Endothelial cell of umbilical vein (primary cell): ENCODE results near the gene IYD. TPM values are rescaled to one million over a fixed set of nuclear protein-coding genes. Genes with fewer than 3 reads are reported as not detected.

ENCODE experiments used
- BruUV-seq: library from RNA; stranded (reverse); fragments of 400-500 nt; replicated peaks from 2 replicates; lab custom pipeline; 2021; lab: Mats Ljungman, UMichigan
- CTCF ChIA-PET: fragments of 300-600, 350-600 bp; sonication (Branson Sonifier 250); formaldehyde crosslinking; loops from one replicate; lab custom pipeline; 2021; ENCODE audit warnings: antibody characterized with exemption, inconsistent platforms; lab: Charles Lee
- POLR2A ChIA-PET: fragments of 300-600, 350-600 bp; sonication (Branson Sonifier 250); formaldehyde crosslinking; loops from one replicate; lab custom pipeline; 2021; ENCODE audit warnings: antibody characterized with exemption, inconsistent platforms; lab: Charles Lee
- DNase-seq: peaks from one replicate; pipeline ENCODE4 v3.0.0-alpha.2; 2011; ENCODE audit warnings: low read depth, low spot score
- FAIRE-seq: peaks from 2 replicates; lab custom pipeline; 2011; peaks lifted over from hg19 to GRCh38; lab: Jason Lieb, UNC
- H2AFZ ChIP-seq: 2 replicates; pipeline ENCODE4 v1.6.0; 2012; ENCODE audit warnings: low read depth, low read length, control low read depth, inconsistent platforms
- H3K27ac ChIP-seq: 2 replicates; pipeline ENCODE4 v1.5.1; 2011; ENCODE audit warnings: low read depth, mild to moderate bottlenecking, control low read depth, low read length, moderate library complexity; ENCODE audit not compliant: insufficient read depth
- H3K27me3 ChIP-seq, 2 experiments: 2 replicates each; pipeline versions ENCODE4 v1.6.0 to v1.6.1; 2011; ENCODE audit warnings: low read length in 2 of 2, mixed read lengths in 1 of 2; ENCODE audit not compliant: control insufficient read depth in 2 of 2, insufficient read depth in 2 of 2
- H3K36me3 ChIP-seq, 2 experiments: 2 replicates in 1 of 2; 3 replicates in 1 of 2; pipeline ENCODE4 v1.5.1; 2011; ENCODE audit warnings: low read length in 2 of 2, mild to moderate bottlenecking in 1 of 2, moderate library complexity in 1 of 2; ENCODE audit not compliant: control insufficient read depth in 2 of 2, insufficient read depth in 2 of 2; ENCODE audit errors: extremely low read depth in 1 of 2
- H3K4me1 ChIP-seq: 3 replicates; pipeline ENCODE4 v1.5.1; 2011; ENCODE audit warnings: mild to moderate bottlenecking, low read length; ENCODE audit not compliant: control insufficient read depth, insufficient read depth; ENCODE audit errors: extremely low read depth
- H3K4me2 ChIP-seq: 2 replicates; pipeline ENCODE4 v1.6.1; 2011; ENCODE audit warnings: low read length, control low read depth, mixed read lengths; ENCODE audit not compliant: insufficient read depth
- H3K4me3 ChIP-seq, 3 experiments: fragments of 200-600 bp in 1 of 3; sonication (generic), shearing (Covaris generic) in 1 of 3; replicated peaks in 1 of 3; 2 replicates each; pipeline ENCODE4 v1.5.1; 2011 to 2016; ENCODE audit warnings: control low read depth in 3 of 3, low read length in 3 of 3, mild to moderate bottlenecking in 2 of 3, inconsistent platforms in 1 of 3, low read depth in 1 of 3, moderate library complexity in 1 of 3; ENCODE audit not compliant: insufficient read depth in 1 of 3
- H3K79me2 ChIP-seq: 2 replicates; pipeline ENCODE4 v1.6.0; 2012; ENCODE audit warnings: low read length, inconsistent platforms; ENCODE audit not compliant: control insufficient read depth, insufficient read depth
- H3K9ac ChIP-seq: replicated peaks from 2 replicates; pipeline ENCODE3; 2011; ENCODE audit warnings: low read length, control low read depth; ENCODE audit not compliant: insufficient read depth; ENCODE audit errors: extremely low read depth
- H3K9me1 ChIP-seq: replicated peaks from 3 replicates; pipeline ENCODE4 v1.6.0; 2011; ENCODE audit warnings: mild to moderate bottlenecking, low read length; ENCODE audit not compliant: control insufficient read depth, insufficient read depth; ENCODE audit errors: extremely low read depth
- H3K9me3 ChIP-seq: replicated peaks from 2 replicates; pipeline ENCODE4 v1.5.1; 2012; ENCODE audit warnings: low read length, inconsistent platforms; ENCODE audit not compliant: control insufficient read depth, insufficient read depth
- H4K20me1 ChIP-seq: replicated peaks from 2 replicates; pipeline ENCODE3; 2011; ENCODE audit warnings: mild to moderate bottlenecking, low read length; ENCODE audit not compliant: control insufficient read depth, insufficient read depth; ENCODE audit errors: extremely low read depth
- EZH2 ChIP-seq: IDR thresholded peaks from 2 replicates; pipeline ENCODE4 v1.6.1; 2012; ENCODE audit warnings: borderline replicate concordance, low read depth, mild to moderate bottlenecking, moderate library complexity, low read length, inconsistent platforms; ENCODE audit not compliant: severe bottlenecking
- FOS ChIP-seq: IDR thresholded peaks from 2 replicates; pipeline ENCODE4 v1.6.1; 2011; ENCODE audit warnings: mild to moderate bottlenecking, low read length, moderate library complexity, borderline replicate concordance; ENCODE audit not compliant: insufficient read depth
- GATA2 ChIP-seq: IDR thresholded peaks from 2 replicates; pipeline ENCODE4 v1.7.0; 2011; ENCODE audit warnings: low read depth, mild to moderate bottlenecking, moderate library complexity, mixed read lengths, low read length; ENCODE audit not compliant: insufficient read length, insufficient read depth
- JUN ChIP-seq: IDR thresholded peaks from 2 replicates; pipeline ENCODE4 v1.6.1; 2011; ENCODE audit warnings: borderline replicate concordance, low read depth; ENCODE audit not compliant: insufficient read length, insufficient read depth
- MYC ChIP-seq: IDR thresholded peaks from one replicate; pipeline ENCODE4 v1.6.1; 2011; ENCODE audit warnings: mild to moderate bottlenecking, low read depth, low read length
- POLR2A ChIP-seq: IDR thresholded peaks from 2 replicates; pipeline ENCODE4 v1.6.1; 2012; ENCODE audit warnings: low read depth, mild to moderate bottlenecking, control low read depth, low read length
- POLR2AphosphoS5 ChIP-seq: IDR thresholded peaks from 2 replicates; pipeline ENCODE4 v1.6.1; 2012; ENCODE audit warnings: low read depth, mild to moderate bottlenecking, control low read depth, low read length, moderate library complexity; ENCODE audit not compliant: insufficient read depth
- dilution Hi-C: fragments of 300-500 bp; cut with MboI; formaldehyde crosslinking; loops from one replicate; pipeline ENCODE4 v1.15.0; 2019; ENCODE audit warnings: low sequenced_read_pairs; ENCODE audit not compliant: extremely low pct_ligation_motif_present
- intact Hi-C: fragments of 100-400 bp; cut with micrococcal nuclease; formaldehyde crosslinking; loops from one replicate; pipeline ENCODE4 v1.10.0; 2022
- polyA plus RNA-seq, 4 experiments: library from polyadenylated mRNA; depleted of rRNA in 3 of 4; stranded (reverse) in 3 of 4; unstranded in 1 of 4; fragments of >200 nt; gene quantifications; 2 replicates each; pipeline versions ENCODE4 v1.2.1 to v1.2.3, GENCODE V29; 2011 to 2012; ENCODE audit warnings: missing spikeins in 1 of 4
- total RNA-seq: library from RNA; stranded (reverse); gene quantifications from 2 replicates; pipeline ENCODE4 v1.2.3, GENCODE V29; 2021
- TF ChIP-seq, protein P1 (sequence below): IDR thresholded peaks from 2 replicates; pipeline ENCODE4 v1.6.1; 2011; ENCODE audit not compliant: insufficient read depth, insufficient read length
- TF ChIP-seq, protein P2 (sequence below), 2 donors: IDR thresholded peaks; 1 replicate in 1 of 2; 2 replicates in 1 of 2; pipeline ENCODE4 v1.5.1; 2011; ENCODE audit warnings: low read length in 2 of 2, mild to moderate bottlenecking in 2 of 2, moderate library complexity in 2 of 2, control low read depth in 1 of 2, inconsistent platforms in 1 of 2, low read depth in 1 of 2; ENCODE audit not compliant: insufficient read depth in 1 of 2; ENCODE audit errors: extremely low read depth in 1 of 2

The IYD gene
- total and polyA plus RNA-seq, 2 donors (not counting 3 experiments of a cell fraction or from before 2014, with no cell fraction given), result not detected

DNA sequence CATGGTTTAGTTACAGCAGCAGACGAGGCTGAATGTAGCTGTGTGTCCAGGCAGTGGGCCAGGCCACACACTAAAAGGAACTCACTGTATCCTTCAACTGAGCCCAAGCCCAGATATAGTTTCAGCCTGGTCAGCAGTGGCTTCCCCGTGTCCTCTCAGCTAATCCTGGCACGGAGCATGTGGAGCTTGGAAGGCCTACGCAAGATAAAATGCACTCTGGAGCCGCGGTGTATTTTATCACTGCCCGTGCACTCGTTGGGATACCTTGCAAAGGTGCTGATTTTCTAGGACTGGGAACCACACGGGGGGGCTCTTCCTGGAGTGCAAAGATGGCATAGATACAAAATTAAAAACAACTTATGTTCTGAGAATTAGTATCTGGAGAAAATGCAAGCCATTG lies 48.4 kb upstream of the IYD start:
- ChIA-PET CTCF (interaction anchor here (1.4 to 2.4 kb wide), 2 partner anchors 14 to 495 kb away, joined by 5 to 8 read pairs; no protein-coding TSS in a partner anchor), POLR2A (no interaction called here)

More for the DNA sequence above, 48.4 kb upstream of the IYD start:
- H3K36me3 ChIP-seq, result no peaks in the 10 kb centered on the region
- H4K20me1 ChIP-seq, result no peaks in the 10 kb centered on the region
- TF ChIP-seq POLR2AphosphoS5 (no peak), JUN (no peak), EZH2 (no peak), MYC (no peak), POLR2A (no peak), FOS (no peak), GATA2 (no peak)
- TF ChIP-seq, protein P1, sequence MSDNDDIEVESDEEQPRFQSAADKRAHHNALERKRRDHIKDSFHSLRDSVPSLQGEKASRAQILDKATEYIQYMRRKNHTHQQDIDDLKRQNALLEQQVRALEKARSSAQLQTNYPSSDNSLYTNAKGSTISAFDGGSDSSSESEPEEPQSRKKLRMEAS, result no peak
- TF ChIP-seq, protein P2, sequence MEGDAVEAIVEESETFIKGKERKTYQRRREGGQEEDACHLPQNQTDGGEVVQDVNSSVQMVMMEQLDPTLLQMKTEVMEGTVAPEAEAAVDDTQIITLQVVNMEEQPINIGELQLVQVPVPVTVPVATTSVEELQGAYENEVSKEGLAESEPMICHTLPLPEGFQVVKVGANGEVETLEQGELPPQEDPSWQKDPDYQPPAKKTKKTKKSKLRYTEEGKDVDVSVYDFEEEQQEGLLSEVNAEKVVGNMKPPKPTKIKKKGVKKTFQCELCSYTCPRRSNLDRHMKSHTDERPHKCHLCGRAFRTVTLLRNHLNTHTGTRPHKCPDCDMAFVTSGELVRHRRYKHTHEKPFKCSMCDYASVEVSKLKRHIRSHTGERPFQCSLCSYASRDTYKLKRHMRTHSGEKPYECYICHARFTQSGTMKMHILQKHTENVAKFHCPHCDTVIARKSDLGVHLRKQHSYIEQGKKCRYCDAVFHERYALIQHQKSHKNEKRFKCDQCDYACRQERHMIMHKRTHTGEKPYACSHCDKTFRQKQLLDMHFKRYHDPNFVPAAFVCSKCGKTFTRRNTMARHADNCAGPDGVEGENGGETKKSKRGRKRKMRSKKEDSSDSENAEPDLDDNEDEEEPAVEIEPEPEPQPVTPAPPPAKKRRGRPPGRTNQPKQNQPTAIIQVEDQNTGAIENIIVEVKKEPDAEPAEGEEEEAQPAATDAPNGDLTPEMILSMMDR (IDR thresholded peaks at IDR 0.05; ENCODE audit: extremely low read depth in 1 of 2, insufficient read depth in 1 of 2, low read depth in 1 of 2, low read length in 2 of 2), result no peak
- DNase-seq (no peak), FAIRE-seq (no peak)
- H3K9ac ChIP-seq, result no peak overlapping the region
- H3K27ac ChIP-seq, result no peak overlapping the region
- peaks cover 5 to 12% of the 10 kb centered on the region in 2 experiments for H3K27me3 ChIP-seq
- dilution Hi-C loops (no loop called here), intact Hi-C loops (no loop called here)
- H3K9me1 ChIP-seq, result no peaks in the 10 kb centered on the region
- no peaks in the 10 kb centered on the region for H3K4me1 ChIP-seq
- H3K4me3 ChIP-seq, result no peak overlapping the region
- H3K9me3 ChIP-seq, result no peaks in the 10 kb centered on the region
- H3K4me2 ChIP-seq, result no peak overlapping the region
- H2AFZ ChIP-seq, result no peak overlapping the region
- no peaks in the 10 kb centered on the region for H3K79me2 ChIP-seq
- BruUV-seq, result no TSS peak
